Left ventricle myocardium inferior (tissue), 1 donor: Measurements from ENCODE around the gene MYH9. TPM values are rescaled to one million over a fixed set of nuclear protein-coding genes. Genes with fewer than 3 reads are reported as not detected.

Experiments
- DNase-seq: peaks from one replicate; pipeline ENCODE4 v3.0.0-alpha.2; 2020
- H3K27ac ChIP-seq: fragments of 200-600 bp; replicated peaks from 2 replicates; pipeline ENCODE4 v1.8.0; 2021
- H3K27me3 ChIP-seq: fragments of 200-600 bp; 2 replicates; pipeline ENCODE4 v1.8.0; 2021; ENCODE audit warnings: low read depth
- H3K36me3 ChIP-seq: fragments of 200-600 bp; 2 replicates; pipeline ENCODE4 v1.8.0; 2021
- H3K4me1 ChIP-seq: fragments of 200-600 bp; 2 replicates; pipeline ENCODE4 v1.8.0; 2021
- H3K4me3 ChIP-seq: fragments of 200-600 bp; 2 replicates; pipeline ENCODE4 v1.8.0; 2021; ENCODE audit warnings: mild to moderate bottlenecking, moderate library complexity
- H3K9me3 ChIP-seq: fragments of 200-600 bp; replicated peaks from 2 replicates; pipeline ENCODE4 v1.8.0; 2021
- intact Hi-C: fragments of 100-400 bp; cut with micrococcal nuclease; formaldehyde crosslinking; loops from one replicate; pipeline ENCODE4 v1.11.0; 2022
- total RNA-seq: library from RNA; stranded (reverse); fragmentation: NEBNext Ultra II Directional; extraction: Animal tissue kit (Norgen Biotek cat#: 25700); gene quantifications from one replicate; pipeline ENCODE4 v1.2.1, GENCODE V29; 2021
- TF ChIP-seq, protein P1 (sequence below): fragments of 200-600 bp; IDR thresholded peaks from 2 replicates; pipeline ENCODE4 v1.8.0; 2021; ENCODE audit warnings: antibody characterized with exemption, mild to moderate bottlenecking, borderline replicate concordance
- donor health status: DM: no; HTN: yes; CAD: no; lungs with severe emphysema.

MYH9 gene
- total RNA-seq, 1 donor from 2014 or later, result 150 TPM

DNA sequence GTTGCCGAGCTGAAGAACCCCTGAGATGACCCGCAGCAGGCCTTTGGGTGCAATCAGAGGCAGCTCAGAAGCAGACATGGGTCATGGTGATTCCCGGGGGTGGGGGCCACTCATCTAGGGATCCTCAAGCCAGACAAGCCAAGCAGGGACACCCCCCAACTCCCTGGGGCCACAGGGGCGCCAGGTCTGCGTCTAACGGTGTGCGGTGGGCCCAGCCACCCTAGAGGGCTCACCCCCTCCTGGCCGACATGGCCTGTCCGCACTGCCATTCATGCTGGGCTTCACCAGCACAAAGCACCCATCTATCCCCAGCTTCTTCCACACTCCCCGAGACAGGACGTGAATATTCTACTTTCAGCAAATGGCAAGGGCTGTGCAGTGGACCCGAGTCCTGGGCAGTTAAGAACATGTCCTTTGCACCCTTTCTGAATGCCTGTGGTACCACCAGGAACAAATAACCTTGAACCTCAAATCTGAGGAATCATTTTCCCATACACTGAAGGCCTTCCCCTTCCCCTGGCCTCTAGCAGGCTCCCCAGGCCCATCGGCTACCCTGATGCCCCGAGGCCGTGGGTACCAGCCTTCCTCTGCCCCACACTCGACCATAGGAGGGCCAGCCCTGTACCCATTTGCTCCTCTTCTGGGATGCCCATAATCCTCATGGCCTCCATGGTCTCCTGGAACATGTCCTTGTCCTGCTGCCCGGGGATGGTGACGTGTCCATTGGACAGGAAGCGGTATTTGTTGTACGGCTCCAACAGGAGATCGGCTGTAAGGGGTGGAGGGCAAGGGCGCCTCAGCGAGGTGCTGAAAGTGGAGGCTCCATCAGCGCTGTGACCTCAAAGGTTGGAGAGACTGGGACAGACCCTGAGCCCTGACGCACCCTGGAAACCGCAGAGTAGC lies 67.9 kb downstream of the MYH9 start:
- intact Hi-C loops, result loop anchor here (5.0 kb wide), 1 partner anchor 147 kb away; no protein-coding TSS in a partner anchor
- H3K4me1 ChIP-seq, result peaks cover 64% of the 10 kb centered on the region
- H3K27me3 ChIP-seq, result no peaks in the 10 kb centered on the region
- H3K36me3 ChIP-seq, result peaks cover 97% of the 10 kb centered on the region
- H3K27ac ChIP-seq, result peak overlapping the region; percentile 100
- DNase-seq, result no peak
- H3K9me3 ChIP-seq, result no peaks in the 10 kb centered on the region
- H3K4me3 ChIP-seq, result no peak overlapping the region
- TF ChIP-seq, protein P1, sequence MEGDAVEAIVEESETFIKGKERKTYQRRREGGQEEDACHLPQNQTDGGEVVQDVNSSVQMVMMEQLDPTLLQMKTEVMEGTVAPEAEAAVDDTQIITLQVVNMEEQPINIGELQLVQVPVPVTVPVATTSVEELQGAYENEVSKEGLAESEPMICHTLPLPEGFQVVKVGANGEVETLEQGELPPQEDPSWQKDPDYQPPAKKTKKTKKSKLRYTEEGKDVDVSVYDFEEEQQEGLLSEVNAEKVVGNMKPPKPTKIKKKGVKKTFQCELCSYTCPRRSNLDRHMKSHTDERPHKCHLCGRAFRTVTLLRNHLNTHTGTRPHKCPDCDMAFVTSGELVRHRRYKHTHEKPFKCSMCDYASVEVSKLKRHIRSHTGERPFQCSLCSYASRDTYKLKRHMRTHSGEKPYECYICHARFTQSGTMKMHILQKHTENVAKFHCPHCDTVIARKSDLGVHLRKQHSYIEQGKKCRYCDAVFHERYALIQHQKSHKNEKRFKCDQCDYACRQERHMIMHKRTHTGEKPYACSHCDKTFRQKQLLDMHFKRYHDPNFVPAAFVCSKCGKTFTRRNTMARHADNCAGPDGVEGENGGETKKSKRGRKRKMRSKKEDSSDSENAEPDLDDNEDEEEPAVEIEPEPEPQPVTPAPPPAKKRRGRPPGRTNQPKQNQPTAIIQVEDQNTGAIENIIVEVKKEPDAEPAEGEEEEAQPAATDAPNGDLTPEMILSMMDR, result no peak

DNA sequence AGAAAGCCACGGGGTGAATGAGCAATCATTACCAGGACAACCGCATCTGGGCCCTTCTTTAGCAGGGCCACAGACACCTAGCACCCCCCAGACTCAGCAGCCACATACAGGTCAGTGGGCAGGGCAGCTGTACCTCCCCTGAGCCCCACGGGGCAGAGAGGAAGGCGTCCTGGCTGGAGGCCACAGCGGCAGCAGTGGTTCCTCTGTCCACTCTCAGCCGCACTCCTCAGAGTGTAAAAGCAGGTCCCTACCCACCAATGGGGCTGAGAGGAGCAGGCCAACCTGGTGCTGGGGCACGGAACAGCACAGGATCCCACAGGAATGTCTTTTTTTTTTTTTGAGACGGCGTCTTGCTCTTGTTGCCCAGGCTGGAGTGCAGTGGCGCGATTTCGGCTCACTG lies 69.3 kb downstream of the MYH9 start:
- Histone ChIP-seq H3K27me3 (no peaks in the 10 kb centered on the region), H3K4me1 (peaks cover 54% of the 10 kb centered on the region), H3K27ac (peak overlapping the region; percentile 31), H3K36me3 (peaks cover 98% of the 10 kb centered on the region), H3K4me3 (no peak overlapping the region), H3K9me3 (no peaks in the 10 kb centered on the region)
- intact Hi-C loops, result no loop called here
- no peak for DNase-seq
- TF ChIP-seq, protein P1, result no peak

DNA sequence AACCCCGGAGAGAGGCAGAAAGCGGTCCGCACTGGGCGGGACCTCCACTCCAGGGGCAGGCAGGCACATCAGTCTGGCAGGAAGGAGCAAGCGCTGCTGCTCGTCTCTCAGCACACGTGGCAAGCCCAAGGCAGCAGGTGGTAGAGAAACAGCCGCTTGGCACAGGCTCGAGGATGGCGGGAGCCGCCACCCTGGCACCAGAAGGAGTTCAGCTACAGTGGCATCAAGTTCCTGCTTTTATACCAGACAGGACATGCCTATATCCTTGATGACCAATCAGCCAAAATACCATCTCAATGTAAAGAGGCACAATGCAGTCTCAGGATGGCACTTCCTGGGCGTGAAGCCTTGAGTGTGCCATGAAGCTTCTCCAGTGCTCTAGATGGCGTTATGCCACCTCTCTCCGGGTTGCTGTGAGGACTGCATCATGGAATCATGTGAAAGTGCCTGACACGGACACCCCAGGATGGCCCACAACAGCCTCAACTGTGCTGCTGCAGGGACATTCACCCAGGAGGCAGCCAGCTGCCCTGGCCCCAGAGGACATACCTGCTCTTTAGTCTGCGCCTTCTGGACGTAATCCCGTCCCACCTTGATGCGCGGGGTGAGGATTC lies 70.0 kb downstream of the MYH9 start:
- TF ChIP-seq, protein P1, result no peak
- Histone ChIP-seq H3K4me1 (peaks cover 48% of the 10 kb centered on the region), H3K4me3 (no peak overlapping the region), H3K9me3 (no peaks in the 10 kb centered on the region), H3K36me3 (peaks cover 100% of the 10 kb centered on the region), H3K27ac (peak overlapping the region; percentile 31), H3K27me3 (no peaks in the 10 kb centered on the region)
- no peak for DNase-seq
- intact Hi-C loops, result no loop called here

DNA sequence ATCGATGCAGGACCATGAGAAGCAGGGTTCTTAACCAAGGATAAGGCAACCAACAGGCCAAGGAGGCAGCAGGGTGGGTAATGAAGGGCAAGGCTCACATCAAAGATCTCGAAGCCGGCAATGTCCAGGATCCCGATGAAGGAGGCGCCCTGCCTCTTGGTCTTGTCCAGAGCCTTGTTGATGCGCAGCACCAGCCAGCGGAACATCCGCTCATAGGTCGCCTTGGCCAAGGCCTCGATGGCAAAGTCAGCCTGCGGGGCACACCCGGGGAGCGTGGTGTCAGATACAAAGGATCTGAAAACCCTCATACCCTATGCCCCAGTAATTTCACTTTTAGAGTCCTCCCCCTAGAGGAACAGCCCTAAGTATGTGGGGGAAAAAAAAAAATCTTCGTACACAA lies 71.3 kb downstream of the MYH9 start:
- peak overlapping the region; percentile 48 for H3K27ac ChIP-seq
- no peaks in the 10 kb centered on the region for H3K9me3 ChIP-seq
- TF ChIP-seq, protein P1, result no peak
- no peaks in the 10 kb centered on the region for H3K27me3 ChIP-seq
- intact Hi-C loops, result no loop called here
- H3K36me3 ChIP-seq, result peaks cover 100% of the 10 kb centered on the region
- no peak overlapping the region for H3K4me3 ChIP-seq
- DNase-seq, result no peak
- H3K4me1 ChIP-seq, result peaks cover 36% of the 10 kb centered on the region

DNA sequence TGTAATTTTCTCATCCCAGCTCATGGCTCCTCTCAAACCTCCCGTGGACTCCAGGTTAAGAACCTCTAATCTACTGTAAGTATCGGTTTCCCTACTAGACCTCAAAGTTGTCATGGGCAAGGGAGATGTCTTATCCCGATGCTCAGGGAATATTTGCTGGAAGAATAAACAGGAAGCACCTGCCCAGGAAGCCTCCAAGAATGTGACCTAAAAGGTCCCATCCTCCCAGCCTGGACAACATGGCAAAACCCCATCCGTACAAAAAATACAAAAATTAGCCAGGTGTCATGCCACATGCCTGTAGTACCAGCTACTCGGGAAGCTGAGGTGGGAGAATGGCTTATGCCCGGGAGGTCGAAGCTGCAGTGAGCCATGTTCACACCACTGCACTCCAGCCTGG lies 72.4 kb downstream of the MYH9 start:
- Histone ChIP-seq H3K27me3 (no peaks in the 10 kb centered on the region), H3K9me3 (no peaks in the 10 kb centered on the region), H3K4me1 (peaks cover 25% of the 10 kb centered on the region), H3K27ac (peak overlapping the region; percentile 46), H3K4me3 (no peak overlapping the region), H3K36me3 (peaks cover 100% of the 10 kb centered on the region)
- TF ChIP-seq, protein P1, result no peak
- intact Hi-C loops, result no loop called here
- DNase-seq, result no peak
